ENCODE data around the gene KRTAP6-1. TPM values are rescaled to one million over a fixed set of nuclear protein-coding genes. Genes with fewer than 3 reads are reported as not detected.

Gene KRTAP6-1
- total RNA-seq, 1 donor: not detected

- no peak for TF ChIP-seq CTCF (IDR thresholded peaks at IDR 0.05; ENCODE audit: insufficient read depth, low read depth, low read length)
Observed at GRCh38 chr21:30582870-30583269, 30.9 kb downstream of the KRTAP6-1 start.

GRCh38 chr21:30580132-30580531 is 33.6 kb downstream of the KRTAP6-1 start:
- no peak for TF ChIP-seq CTCF (IDR thresholded peaks at IDR 0.05; ENCODE audit: insufficient read depth, low read depth, low read length)
- no peak for DNase-seq (ENCODE audit: low read depth)
- H3K4me3 ChIP-seq (ENCODE audit: low read depth, low read length): no peak overlapping the region

More at GRCh38 chr21:30582870-30583269, 30.9 kb downstream of the KRTAP6-1 start:
- DNase-seq (ENCODE audit: low read depth): no peak
- no peak overlapping the region for H3K4me3 ChIP-seq (ENCODE audit: low read depth, low read length)

GRCh38 chr21:30579346-30579745 is 34.4 kb downstream of the KRTAP6-1 start:
- H3K4me3 ChIP-seq (ENCODE audit: low read depth, low read length): no peak overlapping the region
- TF ChIP-seq CTCF (IDR thresholded peaks at IDR 0.05; ENCODE audit: insufficient read depth, low read depth, low read length): no peak
- no peak for DNase-seq (ENCODE audit: low read depth)

- DNase-seq (ENCODE audit: low read depth): no peak
- no peak overlapping the region for H3K4me3 ChIP-seq (ENCODE audit: low read depth, low read length)
- TF ChIP-seq CTCF (IDR thresholded peaks at IDR 0.05; ENCODE audit: insufficient read depth, low read depth, low read length): no peak
Observed at GRCh38 chr21:30577766-30578165, 36.0 kb downstream of the KRTAP6-1 start.

GRCh38 chr21:30567617-30568016 is 46.1 kb downstream of the KRTAP6-1 start:
- no peak for TF ChIP-seq CTCF (IDR thresholded peaks at IDR 0.05; ENCODE audit: insufficient read depth, low read depth, low read length)
- no peak overlapping the region for H3K4me3 ChIP-seq (ENCODE audit: low read depth, low read length)
- no peak for DNase-seq (ENCODE audit: low read depth)

GRCh38 chr21:30563630-30564029 is 50.1 kb downstream of the KRTAP6-1 start:
- H3K4me3 ChIP-seq (ENCODE audit: low read depth, low read length): no peak overlapping the region
- TF ChIP-seq CTCF (IDR thresholded peaks at IDR 0.05; ENCODE audit: insufficient read depth, low read depth, low read length): no peak
- no peak for DNase-seq (ENCODE audit: low read depth)

Small RNA genes within 50 kb of the gene (small RNA-seq; reads per million reads assigned to genes)
- gene KRTAP20-1: not detected
- not detected for gene KRTAP20-3
- not detected for gene KRTAP20-4
- gene KRTAP22-1: not detected
- gene KRTAP22-2: not detected

Other genes starting within 250 kb of the KRTAP6-1 start
- not detected in 2 replicates for gene KRTAP13-2, start 241.7 kb downstream of the KRTAP6-1 start, total RNA-seq
- gene KRTAP13-1, start 217.9 kb downstream of the KRTAP6-1 start, total RNA-seq: not detected in 2 replicates
- not detected in 2 replicates for gene KRTAP13-3, start 188.0 kb downstream of the KRTAP6-1 start, total RNA-seq
- gene KRTAP13-4, start 183.7 kb downstream of the KRTAP6-1 start, total RNA-seq: not detected in 2 replicates
- gene KRTAP15-1, start 173.7 kb downstream of the KRTAP6-1 start, total RNA-seq: not detected in 2 replicates
- not detected in 2 replicates for gene KRTAP19-1, start 133.6 kb downstream of the KRTAP6-1 start, total RNA-seq
- not detected in 2 replicates for gene KRTAP19-2, start 126.5 kb downstream of the KRTAP6-1 start, total RNA-seq
- not detected in 2 replicates for gene KRTAP19-3, start 121.9 kb downstream of the KRTAP6-1 start, total RNA-seq
- gene KRTAP19-4, start 116.8 kb downstream of the KRTAP6-1 start, total RNA-seq: not detected in 2 replicates
- not detected in 2 replicates for gene KRTAP19-5, start 111.8 kb downstream of the KRTAP6-1 start, total RNA-seq
- gene KRTAP19-6, start 72.1 kb downstream of the KRTAP6-1 start, total RNA-seq: not detected in 2 replicates
- gene KRTAP19-7, start 52.6 kb downstream of the KRTAP6-1 start, total RNA-seq: not detected in 2 replicates
- gene KRTAP22-2, start 23.5 kb downstream of the KRTAP6-1 start, total RNA-seq: not detected in 2 replicates
- not detected in 2 replicates for gene KRTAP6-3, start 21.5 kb downstream of the KRTAP6-1 start, total RNA-seq
- gene KRTAP6-2, start 15.0 kb downstream of the KRTAP6-1 start, total RNA-seq: not detected in 2 replicates
- gene KRTAP22-1, start 12.8 kb downstream of the KRTAP6-1 start, total RNA-seq: not detected in 2 replicates
- gene KRTAP20-1, start 2.5 kb upstream of the KRTAP6-1 start, total RNA-seq: not detected in 2 replicates
- gene KRTAP20-4, start 6.7 kb upstream of the KRTAP6-1 start, total RNA-seq: not detected in 2 replicates
- not detected in 2 replicates for gene KRTAP20-2, start 21.3 kb upstream of the KRTAP6-1 start, total RNA-seq
- not detected in 2 replicates for gene KRTAP20-3, start 28.9 kb upstream of the KRTAP6-1 start, total RNA-seq
- gene KRTAP21-3, start 104.8 kb upstream of the KRTAP6-1 start, total RNA-seq: not detected in 2 replicates
- not detected in 2 replicates for gene KRTAP21-2, start 133.3 kb upstream of the KRTAP6-1 start, total RNA-seq
- not detected in 2 replicates for gene KRTAP21-1, start 141.5 kb upstream of the KRTAP6-1 start, total RNA-seq
- gene KRTAP8-1, start 199.3 kb upstream of the KRTAP6-1 start, total RNA-seq: not detected in 2 replicates
- not detected in 2 replicates for gene KRTAP7-1, start 215.8 kb upstream of the KRTAP6-1 start, total RNA-seq